BE2C (cell line): ENCODE measurements around the gene ANKRD22.
"Not testable (repeated sequence)": the region's sequence is repeated elsewhere in the genome, so short reads cannot be mapped to it uniquely, and the experiment has no call there.

Experiments
- DNase-seq: peaks from one replicate; pipeline ENCODE4 v3.0.0-alpha.2; 2020
- H3K27me3 ChIP-seq: fragments of 250-450 bp; sonication (Bioruptor Pico); 2 replicates; pipeline ENCODE4 v1.5.1; 2020; ENCODE audit warnings: mild to moderate bottlenecking
- H3K36me3 ChIP-seq: fragments of 250-450 bp; sonication (Bioruptor Pico); 2 replicates; pipeline ENCODE4 v1.5.1; 2020; ENCODE audit warnings: mild to moderate bottlenecking
- H3K4me1 ChIP-seq: fragments of 250-450 bp; sonication (Bioruptor Pico); 2 replicates; pipeline ENCODE4 v1.5.1; 2020
- H3K4me3 ChIP-seq: 2 replicates; pipeline ENCODE4 v1.5.1; 2011; ENCODE audit warnings: low read depth, low read length
- H3K9me3 ChIP-seq: fragments of 250-450 bp; sonication (Bioruptor Pico); 2 replicates; pipeline ENCODE4 v1.5.1; 2020
- CTCF ChIP-seq: IDR thresholded peaks from 2 replicates; pipeline ENCODE4 v1.5.1; 2012; ENCODE audit warnings: mild to moderate bottlenecking, low read depth, low read length

Gene ANKRD22

DNA sequence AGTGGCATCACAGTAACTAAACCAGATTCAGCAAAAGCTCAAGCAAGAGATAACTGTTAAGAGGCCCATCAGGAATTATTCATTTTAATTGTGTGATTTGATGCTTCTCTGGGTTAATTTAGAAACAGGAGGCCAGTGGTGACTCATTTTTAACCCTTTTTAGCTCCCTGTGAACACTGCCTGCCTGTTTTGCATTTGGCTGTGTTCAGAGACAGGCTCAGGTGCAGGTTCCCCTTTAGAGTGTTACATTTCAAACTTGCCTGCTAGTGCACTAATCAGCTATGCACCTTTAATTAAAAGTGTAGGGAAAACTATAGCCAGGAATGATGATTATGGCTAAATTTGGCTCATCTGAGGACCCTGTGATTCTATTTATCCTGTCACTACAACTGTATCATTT, 34.9 kb upstream of the ANKRD22 start:
- Histone ChIP-seq H3K36me3 (no peaks in the 10 kb centered on the region), H3K9me3 (no peaks in the 10 kb centered on the region), H3K4me3 (no peak overlapping the region), H3K27me3 (no peaks in the 10 kb centered on the region), H3K4me1 (peaks cover 16% of the 10 kb centered on the region)
- no peak for DNase-seq
- no peak for TF ChIP-seq CTCF

DNA sequence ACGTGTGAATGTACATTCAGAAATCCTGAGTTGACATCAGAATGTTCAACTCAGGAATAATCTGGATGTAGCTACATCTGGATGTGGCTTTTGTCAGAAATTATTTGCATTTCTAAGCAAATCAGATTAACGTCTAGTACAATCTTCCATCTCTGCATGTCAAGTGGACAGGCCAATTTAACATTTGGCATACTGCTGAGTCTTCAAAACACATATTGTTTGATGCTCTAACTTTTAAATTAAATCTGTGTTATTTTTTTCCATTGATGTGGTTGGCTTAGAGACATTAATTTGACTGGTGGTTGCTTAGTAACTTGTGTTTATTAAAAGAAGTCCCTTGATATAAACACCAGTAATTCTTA, 31.8 kb upstream of the ANKRD22 start:
- Histone ChIP-seq H3K4me3 (no peak overlapping the region), H3K4me1 (peaks cover 19% of the 10 kb centered on the region), H3K27me3 (no peaks in the 10 kb centered on the region), H3K36me3 (no peaks in the 10 kb centered on the region), H3K9me3 (no peaks in the 10 kb centered on the region)
- TF ChIP-seq CTCF: no peak
- DNase-seq: no peak

DNA sequence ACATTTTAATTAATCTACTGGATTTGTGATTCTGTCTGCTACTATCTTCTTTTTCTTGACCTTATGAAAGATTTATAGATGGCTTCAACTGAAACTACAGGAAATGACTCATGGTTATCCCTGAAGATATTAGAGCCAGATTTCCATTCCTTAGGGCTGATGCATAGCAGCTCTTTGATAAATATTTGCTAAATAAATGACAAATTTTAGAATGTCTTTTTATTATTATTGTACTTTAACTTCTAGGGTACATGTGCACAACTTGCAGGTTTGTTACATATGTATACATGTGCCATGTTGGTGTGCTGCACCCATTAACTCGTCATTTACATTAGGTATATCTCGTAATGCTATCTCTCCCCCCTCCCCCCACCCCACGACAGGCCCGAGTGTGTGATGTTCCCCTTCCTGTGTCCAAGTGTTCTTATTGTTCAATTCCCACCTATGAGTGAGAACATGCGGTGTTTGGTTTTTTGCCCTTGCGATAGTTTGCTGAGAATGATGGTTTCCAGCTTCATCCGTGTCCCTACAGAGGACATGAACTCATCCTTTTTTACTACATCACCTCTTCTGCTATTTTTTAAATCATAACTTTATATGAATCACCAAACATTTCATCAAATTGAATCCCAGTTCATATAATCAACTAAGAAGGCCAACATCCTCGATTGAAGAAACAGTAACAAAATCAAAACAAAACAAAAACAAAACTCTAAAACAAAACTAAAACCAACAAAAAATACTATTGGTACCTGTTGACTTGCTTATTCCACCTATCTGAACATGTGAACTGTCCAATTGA, 31.2 kb upstream of the ANKRD22 start:
- not testable (repeated sequence) for H3K9me3 ChIP-seq, H3K27me3 ChIP-seq, H3K36me3 ChIP-seq, DNase-seq, H3K4me3 ChIP-seq
- H3K4me1 ChIP-seq: peaks cover 19% of the 10 kb centered on the region

DNA sequence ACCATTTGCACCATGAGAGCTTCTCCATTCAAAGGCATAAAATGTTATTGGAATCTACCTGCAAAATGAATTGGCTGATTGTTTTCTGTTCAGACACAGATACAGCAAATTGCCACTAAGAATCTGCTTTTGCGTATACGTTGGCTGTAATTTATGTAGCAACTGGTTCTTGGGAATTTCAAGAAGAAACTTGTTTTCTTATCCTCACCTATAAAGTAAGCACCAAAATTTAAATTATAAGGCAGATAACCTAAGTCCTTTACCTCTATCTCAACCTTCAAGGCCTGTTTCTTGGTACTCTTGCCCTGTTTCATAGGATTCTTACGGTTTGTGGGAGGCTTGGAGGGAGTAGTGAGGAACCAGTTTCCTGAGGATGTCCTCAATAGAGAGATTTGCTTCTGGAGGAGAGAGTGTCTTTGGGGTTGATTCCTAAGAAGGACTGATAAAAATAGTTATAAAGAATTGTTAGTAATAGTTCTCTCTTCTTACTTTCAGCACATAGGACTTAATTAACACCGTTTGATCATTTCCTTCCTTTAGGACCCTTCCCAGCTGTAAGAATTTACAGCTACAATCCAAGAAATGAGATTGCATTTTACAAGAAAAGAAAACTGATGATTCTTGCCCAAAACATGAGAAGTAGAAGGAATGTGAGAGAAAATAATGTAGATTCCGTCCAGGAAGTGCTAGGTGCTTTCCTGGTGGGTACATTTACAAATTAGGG, 30.4 kb upstream of the ANKRD22 start:
- Histone ChIP-seq H3K4me1 (peaks cover 19% of the 10 kb centered on the region), H3K9me3 (no peaks in the 10 kb centered on the region), H3K36me3 (no peaks in the 10 kb centered on the region), H3K27me3 (no peaks in the 10 kb centered on the region), H3K4me3 (peak overlapping the region; percentile 87)
- no peak for DNase-seq
- TF ChIP-seq CTCF: no peak

- Histone ChIP-seq H3K4me3 (peak overlapping the region; percentile 87), H3K4me1 (peaks cover 16% of the 10 kb centered on the region)
- DNase-seq: no peak
These were observed 29.7 kb upstream of the ANKRD22 start for GRCh38 chr10:88881320-88881719.

More at GRCh38 chr10:88881320-88881719, 29.7 kb upstream of the ANKRD22 start:
- H3K9me3 ChIP-seq: no peaks in the 10 kb centered on the region
- no peaks in the 10 kb centered on the region for H3K36me3 ChIP-seq
- TF ChIP-seq CTCF: no peak
- no peaks in the 10 kb centered on the region for H3K27me3 ChIP-seq
